ENCODE measurements around the gene MMP24. TPM values are rescaled to one million over a fixed set of nuclear protein-coding genes. Genes with fewer than 3 reads are reported as not detected.

The MMP24 gene
- total and polyA plus RNA-seq, 2 of the 13 experiments (the other 11 are each of a cell fraction or from before 2014, with no cell fraction given) = 0.29 to 0.35 TPM

GRCh38 chr20:35207950-35208611 lies 18.4 kb upstream of the MMP24 start (continued):
- no peak for TF ChIP-seq MAZ (IDR thresholded peaks at IDR 0.05; ENCODE audit: borderline replicate concordance, low read depth, low read length)
- TF ChIP-seq MAZ (CRISPR knock-in tag; IDR thresholded peaks at IDR 0.05; ENCODE audit: low read depth) = 0 out of 2 replicates have a peak, but pooled peaks have one; percentile 44
- peak; percentile 86; the same call in 1 of the 2 replicates for TF ChIP-seq ZBTB42 (CRISPR knock-in tag; IDR thresholded peaks at IDR 0.05)
- no peak for TF ChIP-seq SOX6 (IDR thresholded peaks at IDR 0.05)
- TF ChIP-seq SOX6 (CRISPR knock-in tag; IDR thresholded peaks at IDR 0.05) = peak; percentile 91
- TF ChIP-seq ZFP91 (CRISPR knock-in tag; IDR thresholded peaks at IDR 0.05; ENCODE audit: borderline replicate concordance) = peak; percentile 38; the same call in 1 of the 2 replicates
- TF ChIP-seq ZEB1 (IDR thresholded peaks at IDR 0.05; ENCODE audit: insufficient replicate concordance, low read depth) = peak; percentile 66
- peak; percentile 53; the same call in 1 of the 2 replicates for TF ChIP-seq HMG20A (CRISPR knock-in tag; IDR thresholded peaks at IDR 0.05; ENCODE audit: borderline replicate concordance)
- no peak for TF ChIP-seq PREB (CRISPR knock-in tag; IDR thresholded peaks at IDR 0.05)
- peak; percentile 14; the same call in 1 of the 2 replicates for TF ChIP-seq ATF3 (CRISPR knock-in tag; IDR thresholded peaks at IDR 0.05)
- no peak for TF ChIP-seq GABPA (IDR thresholded peaks at IDR 0.05; ENCODE audit: low read depth, low read length)
- 0 out of 2 replicates have a peak, but pooled peaks have one; percentile 55 for TF ChIP-seq GABPA (CRISPR knock-in tag; IDR thresholded peaks at IDR 0.05; ENCODE audit: low read depth)
- TF ChIP-seq IRF2 (CRISPR knock-in tag; IDR thresholded peaks at IDR 0.05) = peak; percentile 42; the same call in 1 of the 2 replicates
- peak; percentile 37 for TF ChIP-seq RCOR2 (CRISPR knock-in tag; IDR thresholded peaks at IDR 0.05)
- peak; percentile 85 for TF ChIP-seq THAP11 (CRISPR knock-in tag; IDR thresholded peaks at IDR 0.05)
- no peak for TF ChIP-seq CENPBD1 (CRISPR knock-in tag; IDR thresholded peaks at IDR 0.05; ENCODE audit: borderline replicate concordance, low read depth)
- peak; percentile 51; the same call in 1 of the 2 replicates for TF ChIP-seq MYPOP (CRISPR knock-in tag; IDR thresholded peaks at IDR 0.05)
- TF ChIP-seq GMEB2 (CRISPR knock-in tag; IDR thresholded peaks at IDR 0.05; ENCODE audit: low read depth) = no peak
- TF ChIP-seq ZBTB10 (CRISPR knock-in tag; IDR thresholded peaks at IDR 0.05; ENCODE audit: borderline replicate concordance) = no peak
- 0 out of 2 replicates have a peak, but pooled peaks have one; percentile 74 for TF ChIP-seq REPIN1 (CRISPR knock-in tag; IDR thresholded peaks at IDR 0.05; ENCODE audit: borderline replicate concordance, low read depth)

Data from HepG2 (cell line).